Left kidney (tissue), 8 donors: ENCODE data around the gene ELMO1. TPM values are rescaled to one million over a fixed set of nuclear protein-coding genes. Genes with fewer than 3 reads are reported as not detected.
A peak's percentile ranks its signal among the peaks of the same experiment; 100 is the strongest.

Experiments
- DNase-seq: peaks from one replicate; pipeline ENCODE4 v3.0.0-alpha.2; 2013
- long read RNA-seq, 8 donors: transcript quantifications; one replicate each; lab custom pipeline, GENCODE V29; 2026
- polyA plus RNA-seq: library from polyadenylated mRNA; unstranded; fragments of 120-200 nt; gene quantifications from one replicate; pipeline ENCODE4 v1.2.1, GENCODE V29; 2013; ENCODE audit not compliant: insufficient read length

Gene ELMO1, protein sequence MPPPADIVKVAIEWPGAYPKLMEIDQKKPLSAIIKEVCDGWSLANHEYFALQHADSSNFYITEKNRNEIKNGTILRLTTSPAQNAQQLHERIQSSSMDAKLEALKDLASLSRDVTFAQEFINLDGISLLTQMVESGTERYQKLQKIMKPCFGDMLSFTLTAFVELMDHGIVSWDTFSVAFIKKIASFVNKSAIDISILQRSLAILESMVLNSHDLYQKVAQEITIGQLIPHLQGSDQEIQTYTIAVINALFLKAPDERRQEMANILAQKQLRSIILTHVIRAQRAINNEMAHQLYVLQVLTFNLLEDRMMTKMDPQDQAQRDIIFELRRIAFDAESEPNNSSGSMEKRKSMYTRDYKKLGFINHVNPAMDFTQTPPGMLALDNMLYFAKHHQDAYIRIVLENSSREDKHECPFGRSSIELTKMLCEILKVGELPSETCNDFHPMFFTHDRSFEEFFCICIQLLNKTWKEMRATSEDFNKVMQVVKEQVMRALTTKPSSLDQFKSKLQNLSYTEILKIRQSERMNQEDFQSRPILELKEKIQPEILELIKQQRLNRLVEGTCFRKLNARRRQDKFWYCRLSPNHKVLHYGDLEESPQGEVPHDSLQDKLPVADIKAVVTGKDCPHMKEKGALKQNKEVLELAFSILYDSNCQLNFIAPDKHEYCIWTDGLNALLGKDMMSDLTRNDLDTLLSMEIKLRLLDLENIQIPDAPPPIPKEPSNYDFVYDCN
- polyA plus RNA-seq: 9.8 TPM
- long read RNA-seq, donor 1, partial matches to known transcripts: 0 of 3 reads
- long read RNA-seq, donor 1, other reads (novel, unspliced or antisense): 0 of 3 reads
- long read RNA-seq, donor 2, full-length matches to known transcripts: 3 of 3 reads
- long read RNA-seq, donor 2, partial matches to known transcripts: 0 of 3 reads
- long read RNA-seq, donor 2, other reads (novel, unspliced or antisense): 0 of 3 reads
- long read RNA-seq, donor 3: 0 reads
- long read RNA-seq, donor 4: 0 reads
- long read RNA-seq, donor 5, partial matches to known transcripts: 0 of 3 reads
- long read RNA-seq, donor 5, other reads (novel, unspliced or antisense): 0 of 3 reads
- long read RNA-seq, donor 6, full-length matches to known transcripts: 2 of 2 reads
- long read RNA-seq, donor 6, partial matches to known transcripts: 0 of 2 reads
- long read RNA-seq, donor 6, other reads (novel, unspliced or antisense): 0 of 2 reads
- long read RNA-seq, donor 7, partial matches to known transcripts: 0 of 1 reads
- long read RNA-seq, donor 7, other reads (novel, unspliced or antisense): 0 of 1 reads
- long read RNA-seq, donor 8: 0 reads

DNA sequence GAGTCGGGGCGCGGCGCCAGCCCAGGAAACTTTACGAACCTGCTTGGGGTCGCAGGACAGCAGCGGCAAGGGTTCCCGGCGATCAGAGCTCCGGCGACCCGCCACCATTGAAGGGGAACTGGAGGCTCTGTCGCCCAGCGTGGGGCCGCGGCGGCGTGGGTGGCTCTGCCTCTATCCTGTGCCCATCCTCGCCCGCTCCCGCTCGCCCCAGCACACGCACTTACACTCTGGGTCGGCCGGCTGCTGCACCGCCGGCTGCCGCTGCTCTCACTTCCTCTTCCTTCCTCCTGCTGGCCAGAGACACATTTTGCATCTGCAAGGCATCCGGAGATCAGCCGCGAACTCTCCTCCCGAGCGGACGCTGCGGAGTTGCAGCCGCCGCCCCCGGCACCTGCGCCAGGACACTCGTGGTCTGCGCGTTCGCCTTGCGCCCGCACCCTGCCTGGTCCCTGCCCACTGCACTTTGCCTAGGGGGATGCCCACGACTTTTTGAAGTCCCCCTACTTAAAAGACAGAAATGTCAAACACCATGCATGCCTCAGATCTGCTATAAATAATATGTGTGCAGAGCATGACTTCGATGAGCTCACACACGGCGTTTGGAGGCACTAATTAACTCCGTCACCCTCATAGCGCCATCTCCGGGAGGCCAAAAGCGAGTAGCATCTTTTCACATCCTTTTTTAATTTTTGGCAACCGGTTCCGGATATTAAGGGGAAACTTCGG lies at the start of gene ELMO1:
Gene ELMO1, minus strand, starts transcription at position 229 of the 726 bp plus-strand sequence. CDS start 106,174 bp downstream, outside the sequence.
- peak; percentile 63 for DNase-seq

DNA sequence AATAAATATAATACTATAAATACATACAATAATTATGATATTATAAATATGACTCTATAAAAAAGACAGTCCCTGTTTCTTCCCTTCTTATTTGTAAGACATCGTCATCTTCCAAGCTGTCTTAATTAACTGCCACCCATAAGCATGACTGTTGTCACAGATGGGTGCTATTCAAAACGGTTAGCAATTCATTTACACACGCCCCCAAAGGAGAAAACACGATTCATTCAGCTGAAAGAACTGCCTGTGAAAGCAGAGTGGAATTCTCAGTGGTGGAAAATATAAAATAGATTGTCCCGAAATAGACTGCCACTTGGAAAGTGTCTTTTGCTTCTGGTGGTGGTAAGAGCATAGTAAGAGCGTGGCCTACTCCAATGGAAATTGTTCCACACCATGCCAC lies 48.9 kb upstream of the ELMO1 start:
- no peak for DNase-seq

DNA sequence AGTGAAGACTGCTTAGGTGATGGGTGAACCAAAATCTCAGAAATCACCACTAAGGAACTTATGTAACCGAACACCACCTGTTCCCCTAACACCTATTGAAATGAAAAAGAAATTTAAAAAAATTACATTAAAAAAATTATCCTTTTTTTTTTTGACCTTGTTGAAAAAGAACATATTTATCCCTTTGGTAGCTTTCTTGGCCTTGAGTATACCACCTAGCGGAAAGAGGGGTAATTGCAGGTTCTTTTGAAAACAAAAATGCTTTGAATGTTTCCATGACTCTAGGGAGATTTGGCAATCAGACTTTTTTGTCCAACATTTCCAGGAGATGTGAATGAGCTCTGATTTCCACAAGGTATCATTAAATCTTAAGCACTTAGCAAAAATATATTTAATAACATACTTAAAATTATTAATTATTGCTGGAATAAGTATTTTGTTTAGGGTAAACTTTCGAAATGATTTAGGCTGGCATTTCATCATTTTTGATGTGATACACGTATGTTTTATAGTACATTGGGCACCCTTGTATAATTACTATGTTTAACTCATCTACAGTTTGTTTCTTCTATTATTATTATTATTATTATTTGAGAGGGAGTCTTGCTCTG lies 47.0 kb upstream of the ELMO1 start:
- no peak for DNase-seq

DNA sequence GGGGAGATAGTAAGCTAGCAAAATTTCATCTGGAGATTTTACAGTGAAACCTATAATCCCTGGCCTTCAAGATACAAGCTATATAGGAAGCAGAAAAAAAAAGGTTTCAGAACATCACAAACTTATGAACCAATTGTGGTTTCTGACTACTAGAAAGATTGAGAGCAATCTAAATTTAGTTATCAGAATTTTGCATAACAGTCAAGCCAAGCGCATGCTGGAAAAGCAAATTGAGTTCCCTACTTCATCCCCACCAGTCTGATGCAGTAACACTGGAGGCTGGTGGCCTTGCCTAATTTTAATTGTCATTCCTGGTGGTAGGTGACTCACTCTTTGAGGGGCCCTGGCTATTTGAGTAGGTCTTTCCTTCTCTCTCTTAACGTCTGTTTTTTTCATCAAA lies 46.3 kb upstream of the ELMO1 start:
- DNase-seq: no peak

DNA sequence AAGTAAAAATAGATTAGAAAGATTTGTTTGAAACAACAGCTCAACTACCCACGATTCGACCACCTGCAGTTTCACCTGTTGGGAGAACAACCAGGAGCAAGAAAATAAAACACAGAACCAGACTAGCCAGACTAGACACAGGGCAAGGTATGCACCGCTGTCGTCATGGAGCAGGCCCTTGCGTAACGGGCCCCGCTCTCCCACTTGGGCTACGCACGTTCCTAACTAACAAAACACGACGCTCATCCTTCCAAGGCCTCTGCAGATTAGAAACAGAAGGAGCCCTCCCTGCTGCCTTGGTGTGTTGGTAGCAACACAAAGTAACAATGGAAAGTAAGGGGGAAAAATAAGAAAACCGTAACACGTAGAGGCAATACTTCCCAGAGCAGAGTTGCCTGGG lies 45.1 kb upstream of the ELMO1 start:
- no peak for DNase-seq

DNA sequence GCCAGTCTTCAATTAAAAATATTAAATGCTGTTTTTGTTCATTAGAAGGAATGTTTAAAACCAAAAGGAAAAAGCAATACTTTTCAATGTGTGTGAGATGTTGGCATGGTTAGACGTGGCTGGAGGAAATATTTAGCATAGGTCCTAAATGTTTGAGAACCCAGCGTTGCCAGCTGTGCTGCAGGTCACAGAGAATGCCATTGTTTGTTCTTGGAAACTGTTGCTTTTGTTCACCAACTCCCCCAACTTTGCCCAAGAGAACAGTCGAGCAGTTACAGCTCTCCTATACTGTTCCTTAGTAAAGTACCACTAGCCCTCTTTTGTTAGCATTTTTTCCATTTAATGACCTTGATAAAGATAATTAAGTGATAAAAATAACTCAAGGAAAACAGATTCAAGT lies 44.5 kb upstream of the ELMO1 start:
- no peak for DNase-seq

DNA sequence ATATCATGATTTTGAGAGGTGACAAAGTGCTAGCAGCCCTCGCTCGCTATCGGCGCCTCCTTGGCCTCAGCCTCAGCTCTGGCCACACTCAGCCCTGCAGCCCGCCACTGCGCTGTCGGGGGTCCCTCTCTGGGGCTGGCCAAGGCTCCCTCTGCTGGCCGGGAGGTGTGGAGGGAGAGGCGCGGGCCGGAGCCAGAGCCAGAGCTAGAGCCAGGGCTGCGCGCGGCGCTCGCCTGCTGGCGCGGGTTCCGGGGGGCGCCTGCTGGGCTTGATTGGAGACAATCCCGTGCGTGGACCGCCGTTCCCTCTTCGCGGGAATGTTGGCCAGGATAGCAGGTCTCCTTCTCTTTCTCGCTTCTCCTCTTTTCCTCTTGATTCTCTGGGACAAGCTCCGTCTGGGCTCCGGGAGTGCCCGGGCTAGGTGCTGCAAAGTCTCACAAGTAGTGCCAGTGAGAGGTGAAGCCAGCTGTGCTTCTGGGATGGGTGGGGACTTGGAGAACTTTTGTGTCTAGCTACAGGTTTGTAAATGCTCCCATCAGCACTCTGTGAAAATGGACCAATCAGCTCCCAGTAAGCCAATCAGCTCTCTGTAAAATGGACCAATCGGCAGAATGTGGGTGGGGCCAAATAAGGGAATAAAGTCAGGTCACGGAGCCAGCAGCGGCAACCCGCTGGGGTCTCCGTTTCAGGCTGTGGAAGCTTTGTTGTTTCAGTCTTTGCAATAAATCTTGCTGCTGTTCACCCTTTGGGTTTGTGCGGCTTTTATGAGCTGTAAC lies 43.4 kb upstream of the ELMO1 start:
- no peak for DNase-seq

DNA sequence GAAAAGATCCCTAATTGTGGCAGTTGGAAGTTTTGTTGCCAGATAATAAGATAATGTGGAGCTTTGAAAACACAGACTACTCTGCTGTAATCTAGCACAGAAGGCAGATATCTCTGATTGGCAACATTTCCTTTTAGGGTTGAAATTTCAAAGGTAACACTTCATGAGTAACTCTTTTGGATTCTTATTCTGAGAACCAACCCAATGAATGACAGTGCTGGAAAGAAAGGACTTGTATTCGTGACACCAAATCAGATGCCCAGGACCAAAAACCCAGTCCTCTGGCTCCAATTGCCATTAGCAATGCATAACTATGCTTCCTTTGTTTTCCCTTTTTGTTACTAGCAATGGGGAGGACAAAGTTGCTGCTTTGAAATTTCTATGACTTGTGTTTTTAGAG lies 41.0 kb upstream of the ELMO1 start:
- no peak for DNase-seq

DNA sequence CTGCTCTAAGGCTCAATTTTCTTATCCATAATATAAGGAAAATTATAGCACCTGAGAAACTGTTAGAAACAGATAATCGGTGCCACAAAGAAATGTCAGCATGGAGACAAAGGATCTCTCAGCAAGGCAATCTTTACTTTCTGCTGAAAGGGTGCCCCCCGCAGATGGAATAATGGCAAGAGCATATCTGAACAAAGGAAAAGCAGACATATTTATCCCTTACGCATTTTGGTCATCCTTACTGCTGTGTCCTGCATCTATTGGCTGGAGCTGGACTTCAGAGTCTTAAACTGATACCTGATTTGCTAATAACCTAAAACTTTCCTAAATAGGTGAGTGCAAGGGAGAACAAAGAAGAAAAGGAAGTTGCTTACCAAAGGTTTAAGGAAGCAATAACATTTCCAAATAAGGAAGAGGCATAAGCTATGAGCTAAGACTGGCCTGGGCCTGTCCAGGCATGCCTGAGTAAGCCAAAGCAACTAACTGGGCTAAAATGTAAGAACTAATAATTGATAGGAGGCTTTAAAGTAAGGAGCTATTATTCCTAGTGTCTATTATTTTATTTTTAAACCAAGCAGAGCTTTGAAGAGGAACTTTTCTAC lies 39.6 kb upstream of the ELMO1 start:
- DNase-seq: no peak

DNA sequence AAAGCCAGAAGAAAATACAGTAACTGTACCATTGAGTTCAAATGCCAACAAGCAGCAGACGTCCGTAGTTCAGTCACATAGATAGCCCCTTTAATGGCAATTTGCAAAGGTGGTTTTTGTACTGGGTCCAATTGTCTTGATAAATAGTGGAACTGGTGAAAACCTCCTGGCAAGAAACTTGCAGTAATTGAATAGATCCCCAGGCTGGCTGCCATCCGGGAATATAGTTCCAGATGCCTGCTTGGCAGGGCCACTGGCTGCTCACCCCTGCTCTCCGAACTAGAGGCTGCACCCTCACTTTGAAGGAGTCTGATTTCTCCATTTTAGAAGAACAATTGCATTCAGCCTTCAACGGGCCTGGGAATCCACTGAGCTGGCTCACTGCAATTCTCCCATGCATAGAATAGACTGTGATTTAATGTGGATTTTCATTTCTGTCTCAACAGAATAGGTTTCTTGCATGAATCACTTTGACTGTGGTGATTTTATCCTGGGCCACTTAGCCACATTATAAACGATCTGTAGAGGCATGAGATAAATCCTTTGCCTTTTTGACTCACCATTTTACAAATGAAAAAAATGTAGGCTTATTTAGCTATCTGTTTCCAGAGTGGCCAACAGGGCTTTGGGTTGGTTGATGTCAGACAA lies 35.9 kb upstream of the ELMO1 start:
- DNase-seq: no peak

DNA sequence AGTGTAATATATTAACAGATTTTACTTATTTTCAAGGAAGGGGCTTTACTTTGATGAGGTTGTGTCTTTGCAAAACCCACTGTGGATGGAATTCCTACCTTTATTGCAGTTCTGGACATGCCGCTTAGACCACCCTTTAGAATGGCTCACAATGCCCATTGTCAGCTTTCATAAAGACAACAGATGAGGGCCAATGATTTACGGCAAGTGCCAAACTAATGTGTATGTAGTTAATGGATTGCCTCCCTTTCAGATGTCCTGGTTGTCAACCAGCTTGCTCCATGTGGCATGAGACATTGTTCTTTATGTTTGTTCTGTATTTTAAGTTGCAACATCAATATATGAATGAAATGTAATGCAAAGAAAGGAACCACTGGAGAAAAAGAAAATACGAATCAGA lies 35.0 kb upstream of the ELMO1 start:
- DNase-seq: no peak

DNA sequence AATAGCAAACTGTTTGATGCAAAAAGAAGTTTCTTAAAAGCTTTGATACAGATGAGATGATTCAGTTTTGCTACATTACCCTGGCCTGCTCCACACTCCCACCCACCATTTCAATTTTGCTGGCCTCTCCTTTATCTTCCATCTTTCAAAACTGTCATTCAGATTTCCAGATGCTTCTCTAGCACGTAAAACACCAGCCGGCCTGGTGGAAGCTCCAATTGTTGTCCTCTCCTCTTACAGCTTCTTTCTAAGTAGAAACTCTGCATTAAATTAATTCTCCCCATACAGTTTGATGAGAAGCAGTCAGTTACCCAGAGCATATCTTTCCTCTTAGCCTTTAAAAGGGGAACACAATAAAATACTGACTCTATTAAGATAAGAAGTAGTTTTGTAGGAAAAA lies 34.3 kb upstream of the ELMO1 start:
- DNase-seq: no peak

DNA sequence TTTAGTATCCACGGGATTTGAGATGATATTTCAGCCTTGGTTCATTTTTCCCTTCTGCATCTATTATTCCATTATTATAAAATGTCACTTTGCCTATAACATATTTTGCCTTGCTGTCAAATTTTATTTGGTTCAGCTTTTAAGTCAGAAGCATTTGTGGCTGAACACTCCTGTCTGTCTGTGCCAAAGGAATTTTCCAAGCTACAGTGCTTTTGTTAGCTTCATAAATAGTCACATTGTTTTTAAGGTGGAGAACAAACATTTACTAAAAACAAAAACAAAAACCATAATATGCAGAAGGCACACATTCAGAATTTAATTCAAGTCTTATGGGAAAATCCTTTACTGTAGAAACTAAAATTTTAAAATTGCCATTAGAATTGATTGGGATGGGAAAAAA lies 33.8 kb upstream of the ELMO1 start:
- DNase-seq: no peak

DNA sequence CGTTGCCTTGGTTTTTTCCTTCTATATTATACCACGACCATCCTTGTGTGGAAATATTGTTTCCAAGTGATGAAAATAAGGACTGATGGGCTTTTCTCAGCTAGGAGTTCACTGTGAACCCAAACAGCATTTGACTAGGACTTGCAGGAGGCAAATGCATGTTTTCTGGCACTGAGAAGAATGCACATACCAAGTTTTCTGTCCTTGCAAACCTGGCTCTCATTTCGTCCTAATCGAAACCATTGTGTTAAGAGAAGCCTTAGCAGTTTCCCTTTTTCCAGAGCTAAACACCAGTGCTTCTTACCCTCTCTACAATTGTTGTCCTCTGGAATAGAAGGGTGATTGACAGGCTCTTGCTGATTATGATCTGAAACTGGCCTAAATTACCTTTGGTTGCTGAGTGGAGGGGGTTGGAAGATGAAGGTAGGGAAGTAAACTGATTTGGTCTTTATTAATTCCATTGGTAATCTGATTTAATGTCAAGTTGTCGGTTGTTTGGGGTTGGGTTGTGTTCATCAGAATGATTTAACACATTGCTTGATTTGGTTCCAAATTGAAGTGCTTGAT lies 33.1 kb upstream of the ELMO1 start:
- no peak for DNase-seq

DNA sequence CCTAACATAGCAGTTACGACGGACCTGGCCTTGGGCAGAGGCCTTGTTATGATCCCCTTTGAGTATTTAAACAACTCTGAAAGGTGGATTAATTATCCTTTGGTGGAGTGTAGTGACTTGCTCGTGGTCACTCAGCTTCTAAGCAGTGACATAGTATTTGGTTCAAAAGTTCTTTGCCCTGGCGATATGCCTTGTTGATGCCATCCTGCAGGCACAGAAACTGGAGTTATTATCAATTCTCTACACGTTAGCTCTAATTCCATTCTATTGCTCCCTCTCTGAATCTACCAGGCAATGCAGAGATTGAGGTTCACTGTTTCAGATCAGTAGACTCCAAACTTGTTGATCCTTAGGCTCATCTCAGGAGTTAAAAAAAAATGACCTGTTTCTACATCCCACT lies 32.5 kb upstream of the ELMO1 start:
- DNase-seq: no peak

DNA sequence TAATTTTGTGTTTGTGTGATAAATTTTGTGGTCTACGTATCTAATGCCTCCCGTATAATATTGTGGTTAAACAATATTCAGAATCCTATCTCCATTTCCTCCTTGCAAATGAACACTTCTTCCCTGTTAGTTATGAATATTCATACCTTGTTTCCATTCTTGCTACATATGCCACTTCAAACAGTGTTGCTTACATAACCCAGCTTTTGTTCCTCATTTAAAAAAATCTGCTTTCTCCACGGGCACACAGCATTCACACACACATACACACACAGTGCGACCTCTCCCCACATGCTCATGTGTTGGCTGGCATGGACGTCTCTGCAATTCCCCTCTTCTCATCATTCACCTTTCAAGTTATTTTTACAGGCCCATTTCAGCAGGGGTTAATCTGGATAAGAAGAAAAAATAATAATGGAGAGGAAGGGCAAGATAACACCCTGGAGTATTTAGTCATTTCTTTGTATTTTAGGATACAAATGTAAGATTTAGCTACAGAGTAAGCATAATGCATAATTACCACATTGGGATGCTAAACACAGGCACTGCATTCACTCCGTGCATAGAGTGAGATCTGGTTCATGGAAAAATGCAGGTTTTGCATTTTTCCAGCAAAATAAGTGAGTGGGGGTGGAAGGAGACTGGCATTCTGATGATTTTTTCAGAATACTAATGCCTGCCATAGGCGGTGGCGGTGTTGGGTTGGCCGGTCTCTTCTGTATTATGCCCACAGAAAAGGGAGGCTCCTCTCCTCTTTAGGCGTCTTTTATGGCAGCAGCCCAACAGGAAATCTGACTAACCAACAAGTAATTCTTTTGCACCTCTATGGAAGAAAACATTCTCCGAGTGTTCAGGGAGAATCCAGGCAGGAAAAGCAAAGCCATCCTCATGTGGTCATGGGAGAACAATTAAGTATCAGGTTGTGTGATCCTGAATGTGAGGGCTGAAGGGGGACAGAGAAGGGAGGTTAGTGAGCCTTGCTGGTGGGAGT lies 31.7 kb upstream of the ELMO1 start:
- DNase-seq: no peak

DNA sequence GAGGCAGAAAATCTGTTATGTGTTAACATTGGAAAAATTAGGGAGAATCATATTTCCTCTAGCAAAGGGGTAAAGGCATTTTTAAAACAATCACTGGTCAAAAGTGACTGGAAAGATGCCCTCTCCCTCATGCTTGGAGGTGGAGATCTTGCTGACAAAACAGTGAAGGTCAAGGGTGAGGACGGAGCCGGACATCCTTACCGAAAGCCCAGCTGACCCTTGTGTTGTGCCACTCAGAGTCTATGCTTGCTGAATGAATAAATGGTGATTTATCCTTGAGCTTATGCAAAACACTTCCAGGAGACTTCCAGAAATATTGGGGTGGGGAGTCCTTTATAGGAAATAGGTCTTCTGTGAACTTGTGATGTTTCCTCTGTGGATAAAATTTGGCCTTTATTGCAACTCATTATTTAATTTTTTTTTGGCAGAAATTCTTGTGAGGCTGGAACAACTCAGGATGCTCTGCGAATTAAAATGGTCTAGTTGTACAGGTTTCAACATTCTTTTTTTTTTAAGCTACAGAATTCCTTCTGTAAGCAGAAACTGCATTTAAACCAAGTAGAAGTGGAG lies 28.3 kb upstream of the ELMO1 start:
- DNase-seq: no peak
